GM12878 (cell line): Measurements from ENCODE around the gene PNMA8B. TPM values are rescaled to one million over a fixed set of nuclear protein-coding genes. Genes with fewer than 3 reads are reported as not detected.

Experiments
- ATAC-seq: fragments of 200-7000 bp; cut with Tn5 transposase; 3 replicates; pipeline ENCODE4 v1.9.1; 2020; ENCODE audit warnings: mild to moderate bottlenecking, moderate library complexity
- BruUV-seq: library from RNA; stranded (reverse); fragments of 400-500 nt; replicated peaks from 2 replicates; lab custom pipeline; 2021; lab: Mats Ljungman, UMichigan
- CTCF ChIA-PET: fragments of 300-600 bp; sonication (Branson Sonifier 250); formaldehyde crosslinking; extraction: SDS; loops from one replicate; lab custom pipeline; 2021; ENCODE audit warnings: inconsistent platforms; lab: Yijun Ruan, JAX
- POLR2A ChIA-PET: fragments of 350-600 bp; formaldehyde crosslinking; extraction: SDS; loops from one replicate; lab custom pipeline; 2021; ENCODE audit warnings: inconsistent platforms; lab: Charles Lee
- RAD21 ChIA-PET: fragments of 300-600 bp; sonication (Branson Sonifier 250); formaldehyde crosslinking; loops from one replicate; lab custom pipeline; 2023; ENCODE audit warnings: antibody characterized with exemption; ENCODE audit not compliant: unreplicated experiment; lab: Charles Lee
- SMC1A ChIA-PET: fragments of 300-600 bp; sonication (Branson Sonifier 250); formaldehyde crosslinking; loops from one replicate; lab custom pipeline; 2023; ENCODE audit not compliant: unreplicated experiment, uncharacterized antibody; lab: Charles Lee
- DNase-seq: peaks from one replicate; pipeline ENCODE4 v3.0.0-alpha.2; 2011; ENCODE audit warnings: low read depth, low spot score
- FAIRE-seq: peaks from 3 replicates; lab custom pipeline; 2011; peaks lifted over from hg19 to GRCh38; lab: Jason Lieb, UNC
- H2AFZ ChIP-seq: 2 replicates; pipeline ENCODE4 v1.6.0; 2011; ENCODE audit warnings: low read depth, low read length, control low read depth; ENCODE audit not compliant: control insufficient read depth
- H3K27ac ChIP-seq: 2 replicates; pipeline ENCODE4 v1.5.1; 2011; ENCODE audit warnings: control low read depth; ENCODE audit not compliant: control insufficient read depth, insufficient read depth
- H3K27me3 ChIP-seq, 2 experiments: replicated peaks in 1 of 2; 2 replicates each; pipeline versions ENCODE4 v1.6.0 to v1.6.1; 2011; ENCODE audit warnings: low read length in 1 of 2; ENCODE audit not compliant: control insufficient read depth in 2 of 2, insufficient read depth in 2 of 2
- H3K36me3 ChIP-seq, 2 experiments: 2 replicates each; pipeline ENCODE4 v1.5.1; 2011; ENCODE audit warnings: low read length in 1 of 2; ENCODE audit not compliant: control insufficient read depth in 2 of 2, insufficient read depth in 2 of 2
- H3K4me1 ChIP-seq: 2 replicates; pipeline ENCODE4 v1.6.1; 2011; ENCODE audit warnings: mild to moderate bottlenecking, low read length, moderate library complexity, mixed read lengths; ENCODE audit not compliant: control insufficient read depth, insufficient read depth
- H3K4me2 ChIP-seq: 2 replicates; pipeline ENCODE4 v1.6.0; 2011; ENCODE audit warnings: control low read depth; ENCODE audit not compliant: control insufficient read depth, insufficient read depth
- H3K4me3 ChIP-seq: fragments of 200-600 bp; sonication (generic); 2 replicates; pipeline ENCODE4 v1.5.1; 2016
- H3K79me2 ChIP-seq: 2 replicates; pipeline ENCODE4 v1.6.0; 2011; ENCODE audit warnings: low read length; ENCODE audit not compliant: control insufficient read depth, insufficient read depth
- H3K9ac ChIP-seq: 2 replicates; pipeline ENCODE4 v1.8.0; 2011; ENCODE audit warnings: low read length, control low read depth, mixed read lengths; ENCODE audit not compliant: control insufficient read depth, insufficient read depth
- H3K9me3 ChIP-seq: replicated peaks from 3 replicates; pipeline ENCODE4 v1.5.1; 2011; ENCODE audit warnings: mild to moderate bottlenecking, low read length; ENCODE audit not compliant: control insufficient read depth, insufficient read depth
- H4K20me1 ChIP-seq: 2 replicates; pipeline ENCODE4 v1.6.0; 2011; ENCODE audit not compliant: control insufficient read depth, insufficient read depth
- CREM ChIP-seq: IDR thresholded peaks from 2 replicates; pipeline ENCODE4 v1.6.1; 2014; ENCODE audit warnings: antibody characterized with exemption, low read depth
- GATAD2B ChIP-seq: fragments of 450-650 bp; conservative IDR thresholded peaks from 2 replicates; pipeline ENCODE4 v1.6.1; 2017; ENCODE audit warnings: low read depth, mild to moderate bottlenecking, moderate library complexity
- JUND ChIP-seq: IDR thresholded peaks from 2 replicates; pipeline ENCODE4 v1.6.1; 2012; ENCODE audit warnings: low read depth, mild to moderate bottlenecking, low read length, improper control_type of control experiment, moderate library complexity
- MEF2A ChIP-seq: IDR thresholded peaks from 2 replicates; pipeline ENCODE4 v1.6.1; 2011; ENCODE audit warnings: low read depth, mild to moderate bottlenecking, low read length, moderate library complexity; ENCODE audit not compliant: insufficient read depth
- NFIC ChIP-seq: IDR thresholded peaks from 2 replicates; pipeline ENCODE4 v1.6.1; 2012; ENCODE audit warnings: low read depth, mild to moderate bottlenecking, inconsistent platforms, low read length, moderate library complexity
- NRF1 ChIP-seq: conservative IDR thresholded peaks from 2 replicates; pipeline ENCODE4 v1.6.1; 2011; ENCODE audit warnings: mild to moderate bottlenecking, low read depth, low read length, improper control_type of control experiment
- ZNF217 ChIP-seq: fragments of 450-650 bp; IDR thresholded peaks from 2 replicates; pipeline ENCODE4 v1.6.1; 2017; ENCODE audit warnings: antibody characterized with exemption, mild to moderate bottlenecking
- whole genome bisulfite sequencing: methylation state at CpG from one replicate; pipeline ENCODE4 v1.1.6; 2016; ENCODE audit warnings: low lambda C conversion rate; ENCODE audit not compliant: insufficient replicate concordance, insufficient coverage; ENCODE audit errors: missing lambda C conversion rate; 5-methylcytosine and 5-hydroxymethylcytosine counted together
- in situ Hi-C: fragments of 300-500 bp; cut with MboI; formaldehyde crosslinking; loops from 9 replicates; pipeline ENCODE4 v1.14.3; 2018; ENCODE audit warnings: mixed read lengths
- intact Hi-C: fragments of 100-400 bp; cut with micrococcal nuclease; formaldehyde crosslinking; loops from one replicate; pipeline ENCODE4 v1.14.2; 2022; ENCODE audit not compliant: unreplicated experiment
- polyA plus RNA-seq, 11 experiments: library from polyadenylated mRNA; depleted of rRNA in 4 of 11; unstranded in 6 of 11; stranded (reverse) in 5 of 11; fragments of >200 nt; fragmentation: Nextera tagmentation in 4 of 11; fragmentation: Illumina TruSeq in 1 of 11; extraction: Ambion mirVana in 4 of 11; extraction: Trizol in 1 of 11; gene quantifications; 1 replicate in 1 of 11; 2 replicates in 10 of 11; pipeline versions ENCODE4 v1.2.1 to v1.2.3, GENCODE V29; 2011 to 2016; ENCODE audit warnings: inconsistent platforms in 2 of 11, missing spikeins in 2 of 11, low read depth in 1 of 11
- total RNA-seq, 4 experiments: library from RNA; depleted of rRNA in 3 of 4; stranded (reverse); fragments of >200 nt in 3 of 4; fragmentation: Illumina TruSeq in 1 of 4; extraction: Trizol in 1 of 4; gene quantifications; 2 replicates each; pipeline versions ENCODE4 v1.2.1 to v1.2.3, GENCODE V29; 2013 to 2021
- TF ChIP-seq, protein P1 (sequence below): fragments of 450-650 bp; formaldehyde crosslinking; IDR thresholded peaks from 2 replicates; pipeline ENCODE4 v1.4.0; 2020; ENCODE audit warnings: mild to moderate bottlenecking, moderate library complexity
- TF ChIP-seq, protein P2 (sequence below): fragments of 450-650 bp; IDR thresholded peaks from 2 replicates; pipeline ENCODE4 v1.6.1; 2018; ENCODE audit warnings: mild to moderate bottlenecking, low read depth, moderate library complexity; ENCODE audit not compliant: partially characterized antibody
- TF ChIP-seq, protein P3 (sequence below): IDR thresholded peaks from 2 replicates; pipeline ENCODE4 v1.6.1; 2011; ENCODE audit warnings: mild to moderate bottlenecking, low read depth, low read length, moderate library complexity; ENCODE audit not compliant: insufficient replicate concordance
- TF ChIP-seq, protein P4 (sequence below): fragments of 450-650 bp; IDR thresholded peaks from 2 replicates; pipeline ENCODE4 v1.6.1; 2017; ENCODE audit warnings: borderline replicate concordance

Gene PNMA8B
- total and polyA plus RNA-seq, 10 of the 15 experiments (the other 5 are each of a cell fraction or from before 2014, with no cell fraction given): 0.01 TPM; not detected in 9

DNA sequence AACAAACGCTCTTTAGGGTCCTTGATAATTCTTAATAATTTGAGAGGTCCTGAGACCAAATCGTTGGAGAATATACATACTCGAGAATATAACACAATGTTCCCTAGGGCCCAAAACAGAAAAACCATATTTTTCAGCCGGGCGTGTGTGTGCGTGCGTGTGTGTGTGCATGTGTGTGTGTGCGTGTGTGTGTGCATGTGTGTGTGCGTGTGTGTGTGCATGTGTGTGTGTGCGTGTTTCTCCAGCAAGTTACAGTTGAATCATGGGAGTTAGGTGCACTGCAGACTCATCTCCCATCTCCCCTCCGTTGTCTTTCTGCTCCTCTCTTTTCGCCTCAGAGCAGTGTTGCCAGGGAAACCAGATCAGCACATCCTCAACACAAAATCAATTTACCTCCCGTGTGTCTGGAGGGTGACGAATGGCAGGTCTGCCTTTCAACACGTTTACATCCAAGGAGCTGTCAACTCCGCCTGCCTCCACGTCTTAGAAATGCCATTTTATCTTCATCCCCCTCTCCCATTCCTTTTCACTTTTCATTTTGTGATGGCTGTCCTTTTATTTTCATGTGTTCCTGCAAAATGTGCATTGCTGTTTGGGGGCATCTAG, 8.3 kb upstream of the PNMA8B start (continued):
- TF ChIP-seq, protein P1, sequence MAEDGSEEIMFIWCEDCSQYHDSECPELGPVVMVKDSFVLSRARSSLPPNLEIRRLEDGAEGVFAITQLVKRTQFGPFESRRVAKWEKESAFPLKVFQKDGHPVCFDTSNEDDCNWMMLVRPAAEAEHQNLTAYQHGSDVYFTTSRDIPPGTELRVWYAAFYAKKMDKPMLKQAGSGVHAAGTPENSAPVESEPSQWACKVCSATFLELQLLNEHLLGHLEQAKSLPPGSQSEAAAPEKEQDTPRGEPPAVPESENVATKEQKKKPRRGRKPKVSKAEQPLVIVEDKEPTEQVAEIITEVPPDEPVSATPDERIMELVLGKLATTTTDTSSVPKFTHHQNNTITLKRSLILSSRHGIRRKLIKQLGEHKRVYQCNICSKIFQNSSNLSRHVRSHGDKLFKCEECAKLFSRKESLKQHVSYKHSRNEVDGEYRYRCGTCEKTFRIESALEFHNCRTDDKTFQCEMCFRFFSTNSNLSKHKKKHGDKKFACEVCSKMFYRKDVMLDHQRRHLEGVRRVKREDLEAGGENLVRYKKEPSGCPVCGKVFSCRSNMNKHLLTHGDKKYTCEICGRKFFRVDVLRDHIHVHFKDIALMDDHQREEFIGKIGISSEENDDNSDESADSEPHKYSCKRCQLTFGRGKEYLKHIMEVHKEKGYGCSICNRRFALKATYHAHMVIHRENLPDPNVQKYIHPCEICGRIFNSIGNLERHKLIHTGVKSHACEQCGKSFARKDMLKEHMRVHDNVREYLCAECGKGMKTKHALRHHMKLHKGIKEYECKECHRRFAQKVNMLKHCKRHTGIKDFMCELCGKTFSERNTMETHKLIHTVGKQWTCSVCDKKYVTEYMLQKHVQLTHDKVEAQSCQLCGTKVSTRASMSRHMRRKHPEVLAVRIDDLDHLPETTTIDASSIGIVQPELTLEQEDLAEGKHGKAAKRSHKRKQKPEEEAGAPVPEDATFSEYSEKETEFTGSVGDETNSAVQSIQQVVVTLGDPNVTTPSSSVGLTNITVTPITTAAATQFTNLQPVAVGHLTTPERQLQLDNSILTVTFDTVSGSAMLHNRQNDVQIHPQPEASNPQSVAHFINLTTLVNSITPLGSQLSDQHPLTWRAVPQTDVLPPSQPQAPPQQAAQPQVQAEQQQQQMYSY (CRISPR knock-in tag): no peak

DNA sequence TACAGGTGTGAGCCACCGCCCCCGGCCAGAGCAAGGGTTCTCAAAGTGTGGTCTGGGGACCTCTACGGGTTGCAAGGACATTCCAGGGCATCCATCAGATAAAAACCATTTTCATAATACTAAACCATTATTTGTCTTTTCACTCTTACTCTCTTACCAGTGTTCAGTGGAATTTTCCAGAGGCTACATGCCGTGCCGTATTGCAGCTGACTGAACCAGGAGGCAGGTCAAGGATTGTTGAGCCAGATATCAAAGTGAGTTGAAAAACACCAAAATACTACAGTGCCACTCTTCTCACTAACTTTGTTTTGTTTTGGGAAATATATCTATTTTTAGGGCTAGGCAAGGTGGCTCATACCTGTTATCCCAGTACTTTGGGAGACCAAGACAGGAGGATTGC, 7.2 kb upstream of the PNMA8B start:
- Histone ChIP-seq H3K4me3 (no peak overlapping the region), H3K27me3 (no peaks in the 10 kb centered on the region; a peak in 1 of 4 replicates), H4K20me1 (no peaks in the 10 kb centered on the region), H2AFZ (no peak overlapping the region), H3K79me2 (no peaks in the 10 kb centered on the region), H3K9ac (no peak overlapping the region), H3K9me3 (peaks cover 4% of the 10 kb centered on the region; the same call in 2 of the 3 replicates), H3K4me1 (no peaks in the 10 kb centered on the region; the same call in 1 of the 2 replicates), H3K4me2 (no peak overlapping the region), H3K36me3 (no peaks in the 10 kb centered on the region), H3K27ac (no peak overlapping the region)
- no TSS peak for BruUV-seq
- FAIRE-seq: no peak
- ATAC-seq: no peak
- intact Hi-C loops (no loop called here), in situ Hi-C loops (no loop called here)
- ChIA-PET RAD21 (no interaction called here), CTCF (no interaction called here), POLR2A (interaction anchor here (0.6 kb wide), 1 partner anchor 560 kb away, joined by 3 read pairs; no protein-coding TSS in a partner anchor), SMC1A (no interaction called here)
- no peak for DNase-seq
- WGBS: 69% methylated on average over 5 of the region's 5 CpGs
- TF ChIP-seq, protein P2, sequence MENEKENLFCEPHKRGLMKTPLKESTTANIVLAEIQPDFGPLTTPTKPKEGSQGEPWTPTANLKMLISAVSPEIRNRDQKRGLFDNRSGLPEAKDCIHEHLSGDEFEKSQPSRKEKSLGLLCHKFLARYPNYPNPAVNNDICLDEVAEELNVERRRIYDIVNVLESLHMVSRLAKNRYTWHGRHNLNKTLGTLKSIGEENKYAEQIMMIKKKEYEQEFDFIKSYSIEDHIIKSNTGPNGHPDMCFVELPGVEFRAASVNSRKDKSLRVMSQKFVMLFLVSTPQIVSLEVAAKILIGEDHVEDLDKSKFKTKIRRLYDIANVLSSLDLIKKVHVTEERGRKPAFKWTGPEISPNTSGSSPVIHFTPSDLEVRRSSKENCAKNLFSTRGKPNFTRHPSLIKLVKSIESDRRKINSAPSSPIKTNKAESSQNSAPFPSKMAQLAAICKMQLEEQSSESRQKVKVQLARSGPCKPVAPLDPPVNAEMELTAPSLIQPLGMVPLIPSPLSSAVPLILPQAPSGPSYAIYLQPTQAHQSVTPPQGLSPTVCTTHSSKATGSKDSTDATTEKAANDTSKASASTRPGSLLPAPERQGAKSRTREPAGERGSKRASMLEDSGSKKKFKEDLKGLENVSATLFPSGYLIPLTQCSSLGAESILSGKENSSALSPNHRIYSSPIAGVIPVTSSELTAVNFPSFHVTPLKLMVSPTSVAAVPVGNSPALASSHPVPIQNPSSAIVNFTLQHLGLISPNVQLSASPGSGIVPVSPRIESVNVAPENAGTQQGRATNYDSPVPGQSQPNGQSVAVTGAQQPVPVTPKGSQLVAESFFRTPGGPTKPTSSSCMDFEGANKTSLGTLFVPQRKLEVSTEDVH: no peak
- TF ChIP-seq GATAD2B (no peak), NRF1 (no peak), NFIC (no peak), JUND (no peak), CREM (no peak), MEF2A (no peak), ZNF217 (no peak)
- TF ChIP-seq, protein P3, sequence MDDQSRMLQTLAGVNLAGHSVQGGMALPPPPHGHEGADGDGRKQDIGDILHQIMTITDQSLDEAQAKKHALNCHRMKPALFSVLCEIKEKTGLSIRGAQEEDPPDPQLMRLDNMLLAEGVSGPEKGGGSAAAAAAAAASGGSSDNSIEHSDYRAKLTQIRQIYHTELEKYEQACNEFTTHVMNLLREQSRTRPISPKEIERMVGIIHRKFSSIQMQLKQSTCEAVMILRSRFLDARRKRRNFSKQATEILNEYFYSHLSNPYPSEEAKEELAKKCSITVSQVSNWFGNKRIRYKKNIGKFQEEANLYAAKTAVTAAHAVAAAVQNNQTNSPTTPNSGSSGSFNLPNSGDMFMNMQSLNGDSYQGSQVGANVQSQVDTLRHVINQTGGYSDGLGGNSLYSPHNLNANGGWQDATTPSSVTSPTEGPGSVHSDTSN: no peak
- TF ChIP-seq, protein P4, sequence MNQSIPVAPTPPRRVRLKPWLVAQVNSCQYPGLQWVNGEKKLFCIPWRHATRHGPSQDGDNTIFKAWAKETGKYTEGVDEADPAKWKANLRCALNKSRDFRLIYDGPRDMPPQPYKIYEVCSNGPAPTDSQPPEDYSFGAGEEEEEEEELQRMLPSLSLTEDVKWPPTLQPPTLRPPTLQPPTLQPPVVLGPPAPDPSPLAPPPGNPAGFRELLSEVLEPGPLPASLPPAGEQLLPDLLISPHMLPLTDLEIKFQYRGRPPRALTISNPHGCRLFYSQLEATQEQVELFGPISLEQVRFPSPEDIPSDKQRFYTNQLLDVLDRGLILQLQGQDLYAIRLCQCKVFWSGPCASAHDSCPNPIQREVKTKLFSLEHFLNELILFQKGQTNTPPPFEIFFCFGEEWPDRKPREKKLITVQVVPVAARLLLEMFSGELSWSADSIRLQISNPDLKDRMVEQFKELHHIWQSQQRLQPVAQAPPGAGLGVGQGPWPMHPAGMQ: no peak
